ENCODE data around the gene CCDC124.
"Not testable (repeated sequence)": the region's sequence is repeated elsewhere in the genome, so short reads cannot be mapped to it uniquely, and the experiment has no call there.

The CCDC124 gene

GRCh38 chr19:17932485-17933338, at the start of gene CCDC124:
Gene CCDC124 (plus strand): TSS chr19:17933015. CDS start chr19:17936421, 3,406 bp downstream.
- Histone ChIP-seq H3K36me3 (ENCODE audit: insufficient read depth, low read length) (no peaks in the 10 kb centered on the region), H3K9ac (ENCODE audit: low read depth, low read length) (peak within 1 kb of the TSS; percentile 74), H3K9me3 (ENCODE audit: control insufficient read depth, insufficient read depth, low read length) (no peaks in the 10 kb centered on the region), H3K4me1 (ENCODE audit: insufficient read depth, low read length) (0 out of 2 replicates have a peak, but pooled peaks cover 4% of the 10 kb centered on the region)

- Histone ChIP-seq H3K4me1 (ENCODE audit: insufficient read depth, low read length) (no peaks in the 10 kb centered on the region), H3K36me3 (ENCODE audit: insufficient read depth, low read length) (no peaks in the 10 kb centered on the region), H3K9ac (ENCODE audit: low read depth, low read length) (no peak overlapping the region; the same call in 1 of the 2 replicates), H3K9me3 (ENCODE audit: control insufficient read depth, insufficient read depth, low read length) (no peaks in the 10 kb centered on the region)
Measured at GRCh38 chr19:17883627-17884410, 49.0 kb upstream of the CCDC124 start.

GRCh38 chr19:17886515-17886914, 46.3 kb upstream of the CCDC124 start:
- Histone ChIP-seq H3K36me3 (ENCODE audit: insufficient read depth, low read length) (no peaks in the 10 kb centered on the region), H3K4me1 (ENCODE audit: insufficient read depth, low read length) (no peaks in the 10 kb centered on the region), H3K9ac (ENCODE audit: low read depth, low read length) (no peak overlapping the region), H3K9me3 (ENCODE audit: control insufficient read depth, insufficient read depth, low read length) (no peaks in the 10 kb centered on the region)

- not testable (repeated sequence) for H3K4me1 ChIP-seq (ENCODE audit: insufficient read depth, low read length); H3K9ac ChIP-seq (ENCODE audit: low read depth, low read length); H3K9me3 ChIP-seq (ENCODE audit: control insufficient read depth, insufficient read depth, low read length); H3K36me3 ChIP-seq (ENCODE audit: insufficient read depth, low read length)
Measured at GRCh38 chr19:17887221-17887620, 45.6 kb upstream of the CCDC124 start.

GRCh38 chr19:17888260-17888659, 44.6 kb upstream of the CCDC124 start:
- no peaks in the 10 kb centered on the region for H3K4me1 ChIP-seq (ENCODE audit: insufficient read depth, low read length)
- no peaks in the 10 kb centered on the region for H3K9me3 ChIP-seq (ENCODE audit: control insufficient read depth, insufficient read depth, low read length)
- H3K36me3 ChIP-seq (ENCODE audit: insufficient read depth, low read length), result no peaks in the 10 kb centered on the region
- H3K9ac ChIP-seq (ENCODE audit: low read depth, low read length), result no peak overlapping the region

- Histone ChIP-seq H3K4me1 (ENCODE audit: insufficient read depth, low read length) (no peaks in the 10 kb centered on the region), H3K9me3 (ENCODE audit: control insufficient read depth, insufficient read depth, low read length) (no peaks in the 10 kb centered on the region), H3K36me3 (ENCODE audit: insufficient read depth, low read length) (no peaks in the 10 kb centered on the region), H3K9ac (ENCODE audit: low read depth, low read length) (no peak overlapping the region)
Measured at GRCh38 chr19:17889609-17890214, 43.1 kb upstream of the CCDC124 start.

GRCh38 chr19:17893766-17894165, 39.0 kb upstream of the CCDC124 start:
- H3K9ac ChIP-seq (ENCODE audit: low read depth, low read length), result no peak overlapping the region
- H3K36me3 ChIP-seq (ENCODE audit: insufficient read depth, low read length), result no peaks in the 10 kb centered on the region
- no peaks in the 10 kb centered on the region for H3K9me3 ChIP-seq (ENCODE audit: control insufficient read depth, insufficient read depth, low read length)
- H3K4me1 ChIP-seq (ENCODE audit: insufficient read depth, low read length), result no peaks in the 10 kb centered on the region

- Histone ChIP-seq H3K9me3 (ENCODE audit: control insufficient read depth, insufficient read depth, low read length) (peaks cover 9% of the 10 kb centered on the region), H3K36me3 (ENCODE audit: insufficient read depth, low read length) (no peaks in the 10 kb centered on the region), H3K4me1 (ENCODE audit: insufficient read depth, low read length) (no peaks in the 10 kb centered on the region), H3K9ac (ENCODE audit: low read depth, low read length) (no peak overlapping the region)
Measured at GRCh38 chr19:17902701-17903100, 30.1 kb upstream of the CCDC124 start.

- H3K9ac ChIP-seq (ENCODE audit: low read depth, low read length), result no peak overlapping the region
- no peaks in the 10 kb centered on the region for H3K36me3 ChIP-seq (ENCODE audit: insufficient read depth, low read length)
- no peaks in the 10 kb centered on the region for H3K9me3 ChIP-seq (ENCODE audit: control insufficient read depth, insufficient read depth, low read length)
- peaks cover 4% of the 10 kb centered on the region; the same call in 1 of the 2 replicates for H3K4me1 ChIP-seq (ENCODE audit: insufficient read depth, low read length)
Measured at GRCh38 chr19:17908244-17908643, 24.6 kb upstream of the CCDC124 start.

GRCh38 chr19:17909003-17909732, 23.6 kb upstream of the CCDC124 start:
- peaks cover 4% of the 10 kb centered on the region; the same call in 1 of the 2 replicates for H3K4me1 ChIP-seq (ENCODE audit: insufficient read depth, low read length)
- no peaks in the 10 kb centered on the region for H3K9me3 ChIP-seq (ENCODE audit: control insufficient read depth, insufficient read depth, low read length)
- no peaks in the 10 kb centered on the region for H3K36me3 ChIP-seq (ENCODE audit: insufficient read depth, low read length)
- no peak overlapping the region for H3K9ac ChIP-seq (ENCODE audit: low read depth, low read length)

- Histone ChIP-seq H3K36me3 (ENCODE audit: insufficient read depth, low read length) (no peaks in the 10 kb centered on the region), H3K4me1 (ENCODE audit: insufficient read depth, low read length) (peaks cover 4% of the 10 kb centered on the region; the same call in 1 of the 2 replicates)
Measured at GRCh38 chr19:17910791-17911360, 21.9 kb upstream of the CCDC124 start.

GRCh38 chr19:17915940-17916593, 16.7 kb upstream of the CCDC124 start:
- no peaks in the 10 kb centered on the region for H3K4me1 ChIP-seq (ENCODE audit: insufficient read depth, low read length)
- H3K9me3 ChIP-seq (ENCODE audit: control insufficient read depth, insufficient read depth, low read length), result no peaks in the 10 kb centered on the region; the same call in 1 of the 2 replicates
- no peak overlapping the region for H3K9ac ChIP-seq (ENCODE audit: low read depth, low read length)
- no peaks in the 10 kb centered on the region for H3K36me3 ChIP-seq (ENCODE audit: insufficient read depth, low read length)

More at GRCh38 chr19:17910791-17911360, 21.9 kb upstream of the CCDC124 start:
- Histone ChIP-seq H3K9me3 (ENCODE audit: control insufficient read depth, insufficient read depth, low read length) (no peaks in the 10 kb centered on the region), H3K9ac (ENCODE audit: low read depth, low read length) (no peak overlapping the region)

GRCh38 chr19:17918151-17918550, 14.7 kb upstream of the CCDC124 start:
- H3K9ac ChIP-seq (ENCODE audit: low read depth, low read length); H3K36me3 ChIP-seq (ENCODE audit: insufficient read depth, low read length); H3K9me3 ChIP-seq (ENCODE audit: control insufficient read depth, insufficient read depth, low read length); H3K4me1 ChIP-seq (ENCODE audit: insufficient read depth, low read length): not testable (repeated sequence)

Data from ES-I3 (cell line).